Measurements from ENCODE around the gene ZSCAN31. TPM values are rescaled to one million over a fixed set of nuclear protein-coding genes. Genes with fewer than 3 reads are reported as not detected.
A peak's percentile ranks its signal among the peaks of the same experiment; 100 is the strongest.

ZSCAN31 gene
- total and polyA plus RNA-seq, 9 of the 15 experiments (the other 6 are each of a cell fraction or from before 2014, with no cell fraction given) = 3.9 to 12.1 (median 7.0) TPM

DNA sequence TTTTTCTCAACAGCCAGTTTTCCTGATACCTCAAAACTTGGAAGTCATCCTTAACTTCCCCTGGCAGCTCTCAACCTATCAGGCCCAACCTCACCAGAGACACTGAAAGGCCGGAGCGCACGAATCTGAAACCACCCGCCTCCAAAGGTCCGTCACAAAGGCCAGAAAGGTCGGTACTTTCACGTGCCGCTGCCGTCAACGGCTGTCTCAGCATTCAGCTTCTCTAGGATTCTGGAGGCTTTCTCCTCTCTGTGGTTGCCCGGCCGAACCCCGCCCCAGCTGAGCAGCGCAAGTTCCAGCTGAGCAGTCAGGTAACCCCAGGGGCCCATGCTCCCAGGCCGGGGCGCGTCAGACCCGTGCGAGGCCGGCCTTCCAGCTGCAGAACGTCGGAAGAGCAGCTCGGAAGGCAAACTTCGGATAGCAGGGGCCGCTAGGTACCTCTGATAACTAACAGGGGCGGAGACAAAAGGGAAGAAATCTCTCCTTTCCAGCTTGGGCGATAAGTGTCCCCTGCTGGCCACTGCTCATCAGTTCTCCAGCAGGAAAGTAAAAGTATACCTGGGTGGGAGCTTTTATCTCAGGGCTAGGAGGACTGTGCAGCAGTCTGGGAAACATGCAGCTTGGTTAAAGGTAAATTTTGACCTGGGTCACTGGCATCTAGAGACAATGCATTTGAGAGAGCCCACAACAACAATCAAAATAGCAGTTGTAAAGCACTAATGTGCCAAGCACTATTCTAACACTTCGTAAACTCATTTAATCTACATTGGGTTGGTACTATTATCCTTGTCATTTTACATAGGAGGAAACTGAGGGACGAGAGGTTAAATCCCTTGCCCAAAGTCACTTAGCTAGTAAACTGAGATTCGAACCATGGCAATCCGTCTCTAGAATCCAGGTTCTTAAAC lies 47.5 kb upstream of the ZSCAN31 start (continued):
- TF ChIP-seq, protein P1, sequence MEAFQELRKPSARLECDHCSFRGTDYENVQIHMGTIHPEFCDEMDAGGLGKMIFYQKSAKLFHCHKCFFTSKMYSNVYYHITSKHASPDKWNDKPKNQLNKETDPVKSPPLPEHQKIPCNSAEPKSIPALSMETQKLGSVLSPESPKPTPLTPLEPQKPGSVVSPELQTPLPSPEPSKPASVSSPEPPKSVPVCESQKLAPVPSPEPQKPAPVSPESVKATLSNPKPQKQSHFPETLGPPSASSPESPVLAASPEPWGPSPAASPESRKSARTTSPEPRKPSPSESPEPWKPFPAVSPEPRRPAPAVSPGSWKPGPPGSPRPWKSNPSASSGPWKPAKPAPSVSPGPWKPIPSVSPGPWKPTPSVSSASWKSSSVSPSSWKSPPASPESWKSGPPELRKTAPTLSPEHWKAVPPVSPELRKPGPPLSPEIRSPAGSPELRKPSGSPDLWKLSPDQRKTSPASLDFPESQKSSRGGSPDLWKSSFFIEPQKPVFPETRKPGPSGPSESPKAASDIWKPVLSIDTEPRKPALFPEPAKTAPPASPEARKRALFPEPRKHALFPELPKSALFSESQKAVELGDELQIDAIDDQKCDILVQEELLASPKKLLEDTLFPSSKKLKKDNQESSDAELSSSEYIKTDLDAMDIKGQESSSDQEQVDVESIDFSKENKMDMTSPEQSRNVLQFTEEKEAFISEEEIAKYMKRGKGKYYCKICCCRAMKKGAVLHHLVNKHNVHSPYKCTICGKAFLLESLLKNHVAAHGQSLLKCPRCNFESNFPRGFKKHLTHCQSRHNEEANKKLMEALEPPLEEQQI (IDR thresholded peaks at IDR 0.05) = peak; percentile 94
- no peak for TF ChIP-seq RBM22 (IDR thresholded peaks at IDR 0.05; ENCODE audit: low read depth, low read length, poor library complexity, severe bottlenecking)
- TF ChIP-seq ZNF551 (CRISPR knock-in tag; IDR thresholded peaks at IDR 0.05) = no peak
- TF ChIP-seq GMEB1 (CRISPR knock-in tag; IDR thresholded peaks at IDR 0.05) = 0 out of 2 replicates have a peak, but pooled peaks have one; percentile 38
- no peak for TF ChIP-seq ZNF232 (CRISPR knock-in tag; IDR thresholded peaks at IDR 0.05)
- no peak for TF ChIP-seq ZSCAN32 (CRISPR knock-in tag; IDR thresholded peaks at IDR 0.05)
- TF ChIP-seq, protein P2, sequence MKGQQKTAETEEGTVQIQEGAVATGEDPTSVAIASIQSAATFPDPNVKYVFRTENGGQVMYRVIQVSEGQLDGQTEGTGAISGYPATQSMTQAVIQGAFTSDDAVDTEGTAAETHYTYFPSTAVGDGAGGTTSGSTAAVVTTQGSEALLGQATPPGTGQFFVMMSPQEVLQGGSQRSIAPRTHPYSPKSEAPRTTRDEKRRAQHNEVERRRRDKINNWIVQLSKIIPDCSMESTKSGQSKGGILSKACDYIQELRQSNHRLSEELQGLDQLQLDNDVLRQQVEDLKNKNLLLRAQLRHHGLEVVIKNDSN (CRISPR knock-in tag; IDR thresholded peaks at IDR 0.05) = peak; percentile 65
- no peak for TF ChIP-seq XRCC3 (IDR thresholded peaks at IDR 0.05)
- peak; percentile 52 for TF ChIP-seq CCNT2 (IDR thresholded peaks at IDR 0.05; ENCODE audit: borderline replicate concordance, extremely low read depth, insufficient read length, low read depth, low read length)
- TF ChIP-seq, protein P3, sequence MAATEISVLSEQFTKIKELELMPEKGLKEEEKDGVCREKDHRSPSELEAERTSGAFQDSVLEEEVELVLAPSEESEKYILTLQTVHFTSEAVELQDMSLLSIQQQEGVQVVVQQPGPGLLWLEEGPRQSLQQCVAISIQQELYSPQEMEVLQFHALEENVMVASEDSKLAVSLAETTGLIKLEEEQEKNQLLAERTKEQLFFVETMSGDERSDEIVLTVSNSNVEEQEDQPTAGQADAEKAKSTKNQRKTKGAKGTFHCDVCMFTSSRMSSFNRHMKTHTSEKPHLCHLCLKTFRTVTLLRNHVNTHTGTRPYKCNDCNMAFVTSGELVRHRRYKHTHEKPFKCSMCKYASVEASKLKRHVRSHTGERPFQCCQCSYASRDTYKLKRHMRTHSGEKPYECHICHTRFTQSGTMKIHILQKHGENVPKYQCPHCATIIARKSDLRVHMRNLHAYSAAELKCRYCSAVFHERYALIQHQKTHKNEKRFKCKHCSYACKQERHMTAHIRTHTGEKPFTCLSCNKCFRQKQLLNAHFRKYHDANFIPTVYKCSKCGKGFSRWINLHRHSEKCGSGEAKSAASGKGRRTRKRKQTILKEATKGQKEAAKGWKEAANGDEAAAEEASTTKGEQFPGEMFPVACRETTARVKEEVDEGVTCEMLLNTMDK (IDR thresholded peaks at IDR 0.05; ENCODE audit: borderline replicate concordance, insufficient read depth, low read depth, low read length, poor library complexity, severe bottlenecking) = no peak
- TF ChIP-seq CBFA2T2 (conservative IDR thresholded peaks at IDR 0.05) = peak; percentile 52
- no peak for TF ChIP-seq ZNF57 (CRISPR knock-in tag; IDR thresholded peaks at IDR 0.05)
- peak; percentile 49 for TF ChIP-seq RBM39 (optimal IDR thresholded peaks at IDR 0.05; ENCODE audit: low read depth, low read length)
- no peak for TF ChIP-seq SMARCA5 (IDR thresholded peaks at IDR 0.05)
- no peak for TF ChIP-seq FOXJ2 (tag; IDR thresholded peaks at IDR 0.05)
- no peak for TF ChIP-seq ATF2 (CRISPR knock-in tag; IDR thresholded peaks at IDR 0.05)
- TF ChIP-seq POLR2AphosphoS2 (IDR thresholded peaks at IDR 0.05; ENCODE audit: low read length) = no peak

Measured in K562 (cell line).